Muscle of back (tissue), 11 donors: ENCODE results near the gene RAPGEF2. TPM values are rescaled to one million over a fixed set of nuclear protein-coding genes. Genes with fewer than 3 reads are reported as not detected.
A peak's percentile ranks its signal among the peaks of the same experiment; 100 is the strongest.
"Not testable (repeated sequence)": the region's sequence is repeated elsewhere in the genome, so short reads cannot be mapped to it uniquely, and the experiment has no call there.

Experiments used
- DNase-seq, 3 donors: peaks; one replicate each; pipeline versions ENCODE4 v3.0.0 to v3.0.0-alpha.2; 2013
- polyA plus RNA-seq, 10 donors: library from polyadenylated mRNA; unstranded; fragments of 120-200 nt; gene quantifications; one replicate each; pipeline ENCODE4 v1.2.1, GENCODE V29; 2013; ENCODE audit not compliant: insufficient read length in 10 of 10

RAPGEF2 gene
- polyA plus RNA-seq, 10 donors = 22.5 to 34.2 (median 27.5) TPM

DNA sequence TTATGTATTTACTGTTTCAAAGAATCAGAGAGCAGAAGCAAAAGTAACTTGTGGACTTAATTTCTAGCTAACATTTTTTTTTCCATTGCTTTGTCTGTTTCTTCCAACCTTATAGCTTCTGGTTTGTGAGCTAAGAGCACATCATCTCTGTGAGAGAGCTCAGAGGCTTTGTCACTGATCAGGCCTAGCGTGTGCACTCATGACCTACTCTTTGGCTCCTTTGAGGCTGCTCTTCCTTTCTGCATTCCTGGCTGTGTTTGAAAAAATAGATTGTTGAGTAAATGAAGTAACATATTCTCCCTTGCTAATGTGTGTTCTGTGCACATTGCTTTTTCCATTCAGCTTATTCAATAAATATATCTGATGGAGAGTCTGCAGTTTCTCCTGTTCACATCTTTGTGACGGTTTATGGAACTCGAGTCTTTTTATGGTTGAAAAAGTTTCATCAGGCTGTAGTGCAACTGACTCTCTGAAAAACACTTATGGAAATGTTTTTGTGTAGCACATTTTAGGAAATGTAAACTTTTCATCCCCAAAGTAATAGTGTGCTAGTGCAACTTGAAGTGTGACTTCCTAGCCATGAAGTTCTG lies 133.0 kb downstream of the RAPGEF2 start:
- no peak for DNase-seq

DNA sequence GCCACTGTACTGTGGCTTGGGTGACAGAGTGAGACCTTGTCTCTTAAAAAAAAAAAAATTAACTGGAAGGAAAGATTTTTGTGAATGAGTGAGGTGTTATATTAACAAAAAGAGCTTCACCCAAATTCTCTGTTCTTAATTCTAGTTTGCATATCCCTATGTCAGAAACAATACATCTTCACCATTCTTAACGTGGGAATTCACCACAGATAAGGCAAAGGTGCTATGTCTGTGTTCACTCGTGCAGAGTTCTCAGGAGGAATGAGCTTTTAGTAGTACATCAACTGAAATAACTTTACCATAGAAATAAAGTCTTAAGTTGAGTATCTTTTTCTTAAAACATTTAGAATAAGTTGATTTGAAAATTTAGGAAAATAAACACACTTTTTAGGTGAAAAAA lies 135.1 kb downstream of the RAPGEF2 start:
- DNase-seq = no peak

DNA sequence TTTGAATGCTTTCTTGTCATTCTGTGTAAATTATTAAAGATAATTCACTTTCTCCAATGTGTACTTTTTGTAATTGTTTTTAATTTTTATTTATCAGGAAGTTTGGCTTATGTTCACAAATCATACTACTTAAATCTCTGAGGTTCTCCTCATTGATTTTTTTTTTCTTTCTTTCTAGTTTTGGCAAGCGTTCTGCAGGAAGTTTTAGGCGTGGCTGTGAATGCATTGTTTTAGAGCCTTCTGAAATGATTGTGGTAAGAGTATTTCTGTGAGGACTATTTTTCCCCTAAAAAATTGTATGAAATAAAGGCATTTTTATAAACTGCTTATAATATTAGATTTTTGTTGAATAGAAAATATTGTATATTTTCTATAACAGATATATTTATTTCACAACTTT lies 135.8 kb downstream of the RAPGEF2 start:
- DNase-seq = peak in 1 of 3 donors; percentile 43

DNA sequence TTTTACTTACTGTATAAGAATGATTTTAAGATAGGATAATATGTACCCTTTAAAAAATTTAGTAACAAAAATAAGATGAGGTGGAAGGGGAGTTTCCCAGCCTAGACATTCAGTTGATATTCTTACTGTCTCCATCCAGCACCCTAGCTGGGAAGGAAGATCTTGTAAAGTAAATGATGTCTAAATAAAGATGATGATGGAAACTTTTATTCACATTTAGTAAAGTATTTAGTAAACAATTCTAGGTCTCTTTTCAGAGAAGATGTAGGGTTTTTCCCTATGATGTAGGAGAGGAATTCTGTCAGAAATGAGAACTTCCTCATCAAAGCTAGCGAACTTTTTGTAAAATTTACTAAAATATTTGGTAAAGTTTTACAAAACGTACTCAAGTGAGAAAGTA lies 136.8 kb downstream of the RAPGEF2 start:
- DNase-seq = no peak

DNA sequence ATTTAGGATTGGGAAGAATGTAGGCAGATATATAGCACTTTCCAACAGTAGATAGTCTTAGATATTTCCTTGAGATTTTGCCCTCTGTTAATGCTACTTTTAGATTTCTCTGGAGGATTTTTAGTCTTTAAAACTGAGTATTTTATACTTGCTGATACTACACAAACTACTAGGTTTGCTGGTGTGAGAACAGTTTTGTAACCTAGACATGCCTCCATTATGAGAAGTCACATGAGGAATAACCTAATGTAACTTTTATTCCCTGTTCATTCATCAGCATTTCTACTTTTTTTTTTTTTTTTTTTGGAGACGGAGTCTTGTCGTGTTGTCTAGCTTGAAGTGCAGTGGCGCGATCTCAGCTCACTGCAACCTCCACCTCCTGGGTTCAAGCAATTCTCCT lies 137.2 kb downstream of the RAPGEF2 start:
- DNase-seq = no peak

DNA sequence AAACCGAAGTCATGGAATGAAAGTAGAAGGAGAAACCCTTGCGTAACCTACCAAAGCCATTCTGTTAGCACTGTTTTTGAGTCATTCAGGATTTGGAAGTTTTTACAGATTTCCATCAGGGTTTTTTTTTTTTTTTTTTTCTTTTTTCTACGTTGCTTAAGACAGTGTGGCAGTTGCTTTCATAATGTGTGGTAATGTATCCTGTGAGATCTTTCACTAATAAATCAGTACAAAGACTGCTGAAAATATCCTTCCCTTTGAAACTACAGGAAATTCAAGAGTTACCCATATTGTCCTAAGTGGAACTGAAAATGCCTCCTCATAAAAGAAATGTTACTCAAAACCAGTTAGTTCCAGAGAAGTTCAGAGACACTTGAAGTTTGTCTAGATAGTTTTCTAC lies 137.8 kb downstream of the RAPGEF2 start:
- DNase-seq = no peak

DNA sequence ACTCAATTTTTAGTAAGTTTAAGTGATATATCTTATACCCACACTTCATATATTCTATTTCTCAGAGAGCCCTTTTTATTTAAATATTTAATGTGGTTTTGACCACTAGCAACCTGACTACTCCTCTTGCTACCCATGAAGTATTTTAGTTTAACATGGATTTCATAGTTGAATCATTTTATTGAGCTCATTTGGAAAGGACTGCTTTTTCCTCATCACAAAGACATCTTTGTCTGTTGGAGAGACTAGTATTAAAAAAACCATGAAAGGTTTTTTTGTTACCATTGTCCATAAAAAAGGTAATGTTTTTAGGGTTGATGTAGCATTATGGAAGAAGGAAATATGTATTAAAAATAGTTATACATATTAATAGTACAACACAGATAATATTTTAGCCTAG lies 139.5 kb downstream of the RAPGEF2 start:
- DNase-seq = no peak

DNA sequence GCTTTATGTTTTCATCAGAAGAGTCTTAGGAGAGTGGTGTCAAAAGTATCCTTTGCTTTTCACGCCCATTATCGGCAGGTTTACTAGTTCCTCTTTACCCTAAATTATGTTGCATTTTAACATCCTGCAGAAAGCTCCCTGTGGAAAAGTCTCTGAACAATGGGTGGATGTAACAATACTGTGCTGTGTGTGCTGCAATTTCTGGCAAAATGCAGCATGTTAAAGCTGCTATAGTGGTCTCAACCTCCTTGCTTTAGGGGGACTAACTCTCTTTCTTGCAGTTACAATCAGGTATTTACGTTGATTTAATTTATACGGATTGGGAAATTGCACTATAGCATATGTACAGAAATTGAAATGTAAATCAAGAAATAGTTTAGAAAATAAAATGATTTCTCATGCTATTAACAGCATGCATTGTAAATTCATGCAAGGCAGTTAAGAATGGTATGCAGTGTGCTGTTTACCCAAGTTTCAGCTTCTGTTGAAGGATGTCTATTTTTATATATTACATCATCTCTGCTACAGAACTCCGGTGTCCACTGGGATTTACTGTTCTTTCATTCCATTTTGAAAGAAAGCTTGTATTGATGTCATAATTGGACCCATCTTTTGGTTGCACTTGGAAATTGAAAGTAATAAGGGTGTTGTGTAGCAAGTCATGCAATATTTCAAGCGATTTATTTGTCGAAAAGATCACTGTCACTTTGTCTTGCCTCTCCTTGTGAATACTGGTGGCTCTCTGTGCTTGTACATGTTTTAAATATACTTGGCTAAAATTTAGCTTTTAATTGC lies 145.7 kb downstream of the RAPGEF2 start:
- peak; percentile 71 to 87 (median 75) for DNase-seq

DNA sequence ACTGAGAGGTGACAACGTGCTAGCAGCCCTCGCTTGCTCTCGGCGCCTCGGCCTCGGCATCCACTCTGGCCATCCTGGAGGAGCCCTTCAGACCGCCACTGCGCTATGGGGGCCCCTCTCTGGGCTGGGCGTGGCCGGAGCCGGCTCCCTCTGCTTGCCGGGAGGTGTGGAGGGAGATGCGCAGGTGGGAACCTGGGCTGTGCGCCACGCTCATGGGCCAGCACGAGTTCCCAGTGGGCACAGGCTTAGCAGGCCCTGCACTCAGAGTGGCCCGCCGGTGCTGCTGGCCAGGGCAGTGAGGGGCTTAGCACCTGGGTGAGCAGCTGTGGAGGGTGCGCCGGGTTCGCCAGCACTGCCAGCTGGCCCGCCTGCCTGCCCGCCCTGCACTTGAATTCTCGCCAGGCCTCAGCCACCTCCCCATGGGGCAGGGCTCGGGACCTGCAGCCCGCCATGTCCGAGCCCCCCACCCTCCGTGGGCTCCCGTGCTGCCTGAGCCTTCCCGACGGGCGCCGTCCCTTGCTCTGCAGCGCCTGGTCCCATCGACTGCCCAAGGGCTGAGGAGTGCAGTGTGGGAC lies 148.0 kb downstream of the RAPGEF2 start:
- no peak for DNase-seq

DNA sequence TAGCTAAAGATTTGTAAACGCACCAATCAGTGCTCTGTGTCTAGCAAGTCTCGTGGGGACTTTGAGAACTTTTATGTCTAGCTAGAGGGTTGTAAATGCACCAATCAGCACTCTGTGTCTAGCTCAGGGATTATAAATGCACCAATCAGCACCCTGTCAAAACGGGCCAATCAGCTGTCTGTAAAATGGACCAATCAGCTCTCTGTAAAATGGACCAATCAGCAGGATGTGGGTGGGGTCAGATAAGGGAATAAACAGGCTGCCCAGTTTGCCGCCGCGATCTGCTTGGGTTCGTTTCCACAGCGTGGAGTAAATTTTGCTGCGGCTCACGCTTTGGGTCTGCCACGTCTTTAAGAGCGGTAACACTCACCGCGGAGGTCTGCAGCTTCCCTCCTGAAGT lies 148.7 kb downstream of the RAPGEF2 start:
- DNase-seq = not testable (repeated sequence)

DNA sequence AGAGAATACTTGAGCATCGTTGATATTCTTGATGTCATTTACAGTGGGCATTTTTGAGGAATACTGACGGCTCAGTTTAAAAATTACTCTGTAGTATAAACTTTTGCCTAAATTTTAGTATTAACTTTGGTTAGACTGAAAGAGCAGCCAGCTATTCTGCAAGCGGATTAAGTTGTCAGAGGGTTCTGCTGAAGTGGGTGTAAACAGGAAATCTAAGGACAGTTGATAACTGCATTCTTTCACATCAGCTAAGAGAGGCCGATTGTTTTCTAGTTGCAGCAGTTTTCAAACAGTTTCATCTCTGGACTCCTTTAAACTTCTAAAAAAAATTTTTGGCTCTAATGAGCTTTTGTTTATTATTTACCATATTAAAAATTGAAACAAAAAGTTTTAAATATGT lies 149.6 kb downstream of the RAPGEF2 start:
- DNase-seq = no peak

DNA sequence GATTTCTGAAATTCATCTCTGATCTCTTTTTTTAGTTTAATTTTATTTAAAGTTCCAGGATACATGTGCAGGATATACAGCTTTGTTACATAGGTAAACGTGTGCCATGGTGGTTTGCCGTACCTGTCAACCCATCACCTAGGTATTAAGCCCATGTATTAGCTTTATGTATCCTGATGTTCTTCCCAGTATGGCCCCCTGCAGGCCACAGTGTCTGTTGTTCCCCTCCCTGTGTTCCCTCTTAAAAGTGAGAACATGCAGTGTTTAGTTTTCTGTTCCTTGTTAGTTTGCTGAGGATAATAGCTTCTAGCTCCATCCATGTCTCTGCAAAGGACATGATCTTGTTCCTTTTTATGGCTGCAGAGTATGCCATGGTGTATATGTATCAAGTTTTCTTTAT lies 153.2 kb downstream of the RAPGEF2 start:
- no peak for DNase-seq

DNA sequence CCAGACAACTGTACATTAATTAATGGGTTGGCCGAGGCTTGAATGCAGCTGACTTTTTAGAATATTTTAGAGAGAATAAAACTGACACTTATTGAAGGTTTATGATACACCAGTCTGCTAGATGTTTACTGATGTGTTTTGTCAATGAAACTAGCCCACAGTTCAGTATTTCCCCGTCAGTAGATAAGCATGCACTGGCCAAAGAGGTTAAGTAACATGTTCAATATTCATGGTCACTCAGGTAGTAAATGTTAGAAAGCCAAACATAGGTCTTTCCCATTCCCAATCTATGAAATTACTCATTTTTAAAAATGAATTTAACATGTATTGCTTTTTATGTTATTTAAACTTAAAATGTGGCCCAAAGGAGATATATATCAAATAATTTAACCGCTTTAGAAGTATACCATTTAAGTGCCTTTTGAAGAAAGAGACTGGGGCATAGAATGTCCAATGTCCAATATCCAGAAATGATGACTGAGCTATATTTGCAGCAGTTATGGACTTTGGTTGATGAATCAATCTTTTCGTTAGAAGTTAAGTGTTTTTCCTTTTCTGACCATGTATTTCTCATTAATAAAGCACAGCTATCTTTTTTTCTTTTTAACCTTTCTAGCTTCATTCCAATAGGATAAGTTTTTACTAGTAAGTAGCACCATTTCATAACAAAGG lies 156.1 kb downstream of the RAPGEF2 start:
- no peak for DNase-seq

DNA sequence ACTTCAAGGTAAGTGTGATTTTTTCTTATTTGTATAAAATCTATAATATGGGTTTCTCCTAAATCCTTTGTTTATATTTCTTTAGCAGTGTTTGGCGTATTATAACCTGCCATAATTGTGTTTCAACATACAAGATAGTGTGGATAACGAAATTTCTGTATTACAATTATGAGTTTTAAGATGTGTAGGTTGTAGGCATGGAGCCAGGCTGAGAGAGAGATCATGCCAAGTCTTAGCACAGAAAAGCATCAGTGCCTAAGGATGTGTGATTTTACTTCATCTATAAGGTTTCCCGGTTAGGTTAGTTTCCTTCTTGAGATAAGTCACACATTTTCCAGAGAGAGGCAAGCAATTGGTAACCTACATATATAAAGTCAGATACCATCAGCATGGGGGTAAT lies 161.2 kb downstream of the RAPGEF2 start:
- DNase-seq = no peak

DNA sequence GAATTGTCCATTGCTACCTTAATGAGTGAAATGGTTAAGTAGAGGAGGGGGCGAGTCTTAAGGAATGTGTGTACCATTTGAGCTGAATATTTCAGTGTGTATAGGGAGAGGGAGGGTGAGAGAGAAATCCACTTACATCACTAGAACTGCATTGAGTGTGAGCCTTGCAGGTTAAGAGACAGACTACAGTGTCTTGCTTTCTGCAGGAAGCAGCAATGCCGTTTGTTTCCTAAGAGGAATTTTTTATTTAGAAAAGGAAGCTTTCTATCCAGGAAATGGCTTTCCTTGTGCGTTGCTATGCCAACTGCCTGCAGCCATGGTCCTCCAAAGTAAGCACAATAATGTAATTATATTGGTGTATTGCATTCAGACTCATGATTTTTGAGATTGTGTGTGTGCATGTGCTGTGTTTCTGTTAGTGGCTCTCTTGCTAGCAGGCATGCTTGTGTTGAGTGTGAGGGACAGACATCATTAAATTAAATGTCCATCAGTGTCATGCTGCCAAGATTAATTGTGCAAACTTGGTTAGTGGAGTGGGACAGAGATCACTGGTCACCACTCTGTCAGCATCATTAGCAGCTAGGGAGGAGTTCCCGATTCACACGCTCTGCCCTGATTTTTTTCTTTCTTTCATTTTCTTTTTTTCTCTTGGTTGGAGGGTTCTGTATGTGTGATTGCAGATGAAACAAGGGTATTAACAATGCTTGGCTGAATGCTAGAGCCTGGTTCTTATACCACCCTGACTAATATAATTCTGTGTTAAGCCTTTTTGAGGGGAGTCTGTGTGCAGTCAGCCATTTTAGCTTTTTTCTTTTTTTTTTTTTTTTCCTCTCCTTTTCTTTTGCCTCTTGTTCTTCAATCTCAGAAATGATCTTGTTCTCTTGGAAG lies 164.3 kb downstream of the RAPGEF2 start:
- DNase-seq = peak in 1 of 3 donors; percentile 41

DNA sequence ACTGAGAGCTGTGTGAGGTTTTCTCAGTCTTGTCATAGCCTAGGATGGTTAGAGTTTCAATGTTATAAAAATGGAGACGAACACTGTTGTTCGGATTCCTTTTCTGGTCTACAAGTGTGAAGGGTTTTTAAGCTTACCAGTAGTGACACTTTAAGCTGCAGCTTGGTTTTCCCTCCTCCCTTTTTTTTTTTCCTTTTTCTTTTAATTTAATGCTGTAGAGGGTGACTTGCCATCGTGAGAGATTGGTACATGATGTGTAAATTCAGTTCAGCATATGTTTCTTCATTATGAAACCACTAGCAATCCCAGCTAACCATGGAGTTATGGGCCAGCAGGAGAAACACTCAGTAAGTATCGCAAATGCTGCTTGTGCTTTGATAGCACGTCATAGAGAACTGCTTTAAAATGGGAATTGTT lies 165.0 kb downstream of the RAPGEF2 start:
- DNase-seq = no peak

DNA sequence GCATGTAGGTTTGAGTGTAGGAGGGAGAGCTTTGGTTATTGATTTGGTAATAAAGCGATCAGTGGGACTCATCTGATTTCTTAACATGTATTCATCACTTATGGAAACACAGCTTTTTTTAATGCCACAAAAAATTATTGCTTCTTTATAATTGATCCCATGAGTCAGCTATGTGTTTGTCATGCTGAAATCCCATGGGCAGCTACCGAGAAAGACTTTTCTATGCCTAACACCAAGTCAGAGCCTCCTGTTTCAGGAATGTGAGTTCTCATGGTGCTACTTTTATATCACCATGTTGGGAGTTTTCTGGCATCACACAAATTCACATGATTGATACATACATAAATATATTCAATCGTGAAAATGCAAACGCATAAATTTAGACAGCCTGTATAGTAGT lies 165.7 kb downstream of the RAPGEF2 start:
- no peak for DNase-seq

DNA sequence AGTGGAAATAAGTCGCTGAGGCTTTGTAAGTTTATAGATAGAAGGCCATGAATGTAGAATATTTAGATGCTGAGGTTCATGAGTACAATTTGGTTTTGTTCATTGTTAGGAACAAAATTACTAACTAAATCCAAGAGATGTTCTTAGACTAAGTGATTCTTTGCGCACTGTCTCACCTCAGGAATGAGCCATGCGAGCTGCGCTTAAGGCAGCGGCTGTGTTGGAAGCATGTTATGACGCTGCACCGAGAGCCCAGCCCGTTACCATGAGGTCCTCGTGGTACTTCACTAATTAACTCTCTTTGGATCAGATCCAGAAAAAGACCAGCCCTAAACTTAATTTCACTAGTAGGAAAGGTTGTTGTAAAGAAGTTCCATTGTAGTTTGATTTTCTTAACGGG lies 166.2 kb downstream of the RAPGEF2 start:
- no peak for DNase-seq

DNA sequence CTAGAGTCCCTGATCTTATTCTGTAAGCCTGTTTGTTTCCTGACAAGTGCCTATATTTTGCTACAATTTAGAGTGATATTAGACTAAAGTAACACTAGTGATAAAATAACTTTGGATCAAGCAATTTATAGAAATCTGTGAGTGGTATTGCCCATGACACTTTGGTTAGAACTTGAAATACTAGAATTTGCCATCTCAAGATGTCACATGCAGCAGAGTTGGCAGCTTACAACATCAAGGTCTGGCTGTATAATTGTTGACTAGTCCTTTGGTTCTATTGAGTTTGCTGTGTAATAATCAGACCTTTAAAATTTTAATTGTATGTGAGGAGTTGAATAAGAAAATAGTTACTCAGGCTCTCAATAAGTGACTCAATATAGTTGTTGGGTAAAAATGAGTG lies 167.1 kb downstream of the RAPGEF2 start:
- no peak for DNase-seq

DNA sequence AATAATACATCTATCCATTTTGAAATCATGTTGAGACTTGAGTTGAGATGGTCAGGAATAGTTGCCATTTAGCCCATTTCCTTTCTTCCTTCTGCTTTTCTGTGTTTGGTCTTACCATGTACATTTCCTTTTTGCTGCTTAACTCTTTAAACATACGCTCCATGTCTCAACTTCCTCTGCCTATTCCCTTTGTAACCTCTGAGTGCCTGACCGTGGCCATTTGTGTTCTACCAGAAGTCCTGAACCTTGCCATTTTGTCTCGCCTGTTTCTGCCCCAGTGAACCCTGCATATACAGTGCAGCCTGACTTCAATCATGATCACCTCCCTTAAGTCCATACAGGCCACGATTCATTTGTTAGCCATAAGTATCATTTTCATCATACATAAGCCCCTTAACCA lies 169.0 kb downstream of the RAPGEF2 start:
- DNase-seq = no peak

DNA sequence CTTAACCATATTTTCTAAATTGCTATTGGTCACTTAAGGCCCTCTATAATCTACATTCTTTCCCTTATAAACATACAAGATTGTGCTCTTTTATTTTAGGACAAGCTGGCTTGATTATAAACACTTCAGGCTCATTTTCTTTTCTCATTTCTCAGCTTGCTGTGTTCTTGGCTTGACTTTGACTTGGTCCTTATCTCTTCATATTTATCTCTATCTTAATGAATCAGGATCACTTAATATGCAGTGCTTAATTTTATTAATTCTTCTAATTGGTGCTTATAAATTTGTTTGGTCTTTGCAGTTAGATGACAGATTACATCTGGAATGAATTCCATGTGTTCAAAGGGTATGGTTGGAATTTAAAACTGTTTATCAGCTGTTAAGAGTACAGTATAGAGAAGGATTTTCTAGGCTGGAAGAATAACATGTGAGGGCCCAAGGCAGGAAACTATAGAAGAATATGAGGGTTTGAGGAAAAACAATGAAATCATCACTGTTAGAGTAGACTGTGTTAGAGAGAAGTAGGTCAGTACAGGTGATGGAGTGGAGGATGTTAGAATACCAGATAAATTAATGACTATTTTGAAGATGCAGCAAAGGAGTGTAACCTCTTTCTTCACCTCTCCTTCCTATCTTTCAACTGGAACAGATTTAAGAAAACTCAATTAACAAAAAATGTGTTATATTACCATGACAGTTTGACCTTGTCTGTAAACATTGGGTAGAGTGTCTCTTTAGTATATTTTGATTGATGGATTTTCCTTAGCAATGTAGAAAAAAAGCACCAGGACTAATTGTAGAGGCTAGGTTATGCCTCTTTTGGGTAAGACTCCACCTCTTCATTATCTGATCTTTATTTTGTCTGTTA lies 169.6 kb downstream of the RAPGEF2 start:
- no peak for DNase-seq
